Mesothelial cell of epicardium (in vitro differentiated cells): ENCODE results near the gene DCLK1. TPM values are rescaled to one million over a fixed set of nuclear protein-coding genes. Genes with fewer than 3 reads are reported as not detected.

Experiments used
- DNase-seq, 2 experiments: peaks; one replicate each; pipeline ENCODE4 v3.0.0; 2021; ENCODE audit warnings: low spot score in 2 of 2; ENCODE audit not compliant: unreplicated experiment in 2 of 2
- H3K27ac Mint-ChIP-seq: 2 replicates; pipeline ENCODE4 v1.8.0; 2021; ENCODE audit warnings: mixed read lengths
- H3K27me3 Mint-ChIP-seq: 2 replicates; pipeline ENCODE4 v1.8.0; 2021; ENCODE audit warnings: low read depth, mixed read lengths
- H3K36me3 Mint-ChIP-seq: 2 replicates; pipeline ENCODE4 v1.8.0; 2021; ENCODE audit warnings: mixed read lengths
- H3K4me1 Mint-ChIP-seq: 2 replicates; pipeline ENCODE4 v1.8.0; 2021; ENCODE audit warnings: mixed read lengths
- H3K4me3 Mint-ChIP-seq: 2 replicates; pipeline ENCODE4 v1.8.0; 2021; ENCODE audit warnings: mild to moderate bottlenecking, moderate library complexity, mixed read lengths
- H3K9me3 Mint-ChIP-seq: 2 replicates; pipeline ENCODE4 v1.8.0; 2021; ENCODE audit warnings: mixed read lengths
- total RNA-seq: library from RNA; stranded (reverse); gene quantifications from 3 replicates; pipeline ENCODE4 v1.2.1, GENCODE V29; 2021
- TF ChIP-seq, protein P1 (sequence below): fragments of 200-600 bp; sonication (generic); IDR thresholded peaks from one replicate; pipeline ENCODE4 v1.5.0; 2021; ENCODE audit warnings: antibody characterized with exemption; ENCODE audit not compliant: unreplicated experiment

The DCLK1 gene
- total RNA-seq, 1 donor from 2014 or later = 21.7 TPM

- Mint-ChIP-seq H3K36me3 (no peaks in the 10 kb centered on the region), H3K27ac (no peak overlapping the region), H3K9me3 (peaks cover 5% of the 10 kb centered on the region), H3K4me3 (no peak overlapping the region), H3K4me1 (peaks cover 22% of the 10 kb centered on the region), H3K27me3 (peaks cover 1% of the 10 kb centered on the region)
- TF ChIP-seq, protein P1, sequence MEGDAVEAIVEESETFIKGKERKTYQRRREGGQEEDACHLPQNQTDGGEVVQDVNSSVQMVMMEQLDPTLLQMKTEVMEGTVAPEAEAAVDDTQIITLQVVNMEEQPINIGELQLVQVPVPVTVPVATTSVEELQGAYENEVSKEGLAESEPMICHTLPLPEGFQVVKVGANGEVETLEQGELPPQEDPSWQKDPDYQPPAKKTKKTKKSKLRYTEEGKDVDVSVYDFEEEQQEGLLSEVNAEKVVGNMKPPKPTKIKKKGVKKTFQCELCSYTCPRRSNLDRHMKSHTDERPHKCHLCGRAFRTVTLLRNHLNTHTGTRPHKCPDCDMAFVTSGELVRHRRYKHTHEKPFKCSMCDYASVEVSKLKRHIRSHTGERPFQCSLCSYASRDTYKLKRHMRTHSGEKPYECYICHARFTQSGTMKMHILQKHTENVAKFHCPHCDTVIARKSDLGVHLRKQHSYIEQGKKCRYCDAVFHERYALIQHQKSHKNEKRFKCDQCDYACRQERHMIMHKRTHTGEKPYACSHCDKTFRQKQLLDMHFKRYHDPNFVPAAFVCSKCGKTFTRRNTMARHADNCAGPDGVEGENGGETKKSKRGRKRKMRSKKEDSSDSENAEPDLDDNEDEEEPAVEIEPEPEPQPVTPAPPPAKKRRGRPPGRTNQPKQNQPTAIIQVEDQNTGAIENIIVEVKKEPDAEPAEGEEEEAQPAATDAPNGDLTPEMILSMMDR = no peak
- no peak for DNase-seq
These were observed 92.2 kb downstream of the DCLK1 start for GRCh38 chr13:36038785-36039555.

GRCh38 chr13:36033035-36033434 is 98.1 kb downstream of the DCLK1 start:
- Mint-ChIP-seq H3K4me3 (no peak overlapping the region), H3K36me3 (no peaks in the 10 kb centered on the region), H3K27ac (no peak overlapping the region), H3K4me1 (peaks cover 39% of the 10 kb centered on the region), H3K27me3 (peaks cover 1% of the 10 kb centered on the region), H3K9me3 (peaks cover 3% of the 10 kb centered on the region)
- DNase-seq = no peak
- TF ChIP-seq, protein P1 = no peak

DNA sequence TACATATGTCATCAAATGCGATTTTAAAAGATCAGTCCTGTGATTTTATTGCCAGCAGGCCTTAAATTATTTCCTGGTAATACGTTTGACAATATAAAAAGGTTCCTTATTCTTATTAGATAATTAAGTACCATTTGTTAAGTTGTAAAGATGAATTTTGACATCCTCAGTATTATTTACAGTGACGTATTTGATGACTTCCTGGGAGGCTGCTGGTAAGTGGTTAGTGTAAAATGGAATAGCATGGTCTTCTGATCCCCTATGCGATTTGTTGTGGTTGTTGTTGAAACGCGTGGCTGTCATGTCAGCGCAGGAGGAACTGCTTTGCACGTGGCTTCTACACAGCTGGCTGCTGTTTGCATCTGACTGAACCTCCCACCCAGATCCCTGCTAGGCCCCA is 99.7 kb downstream of the DCLK1 start:
- TF ChIP-seq, protein P1 = no peak
- peak overlapping the region; percentile 89 for H3K27ac Mint-ChIP-seq

DNA sequence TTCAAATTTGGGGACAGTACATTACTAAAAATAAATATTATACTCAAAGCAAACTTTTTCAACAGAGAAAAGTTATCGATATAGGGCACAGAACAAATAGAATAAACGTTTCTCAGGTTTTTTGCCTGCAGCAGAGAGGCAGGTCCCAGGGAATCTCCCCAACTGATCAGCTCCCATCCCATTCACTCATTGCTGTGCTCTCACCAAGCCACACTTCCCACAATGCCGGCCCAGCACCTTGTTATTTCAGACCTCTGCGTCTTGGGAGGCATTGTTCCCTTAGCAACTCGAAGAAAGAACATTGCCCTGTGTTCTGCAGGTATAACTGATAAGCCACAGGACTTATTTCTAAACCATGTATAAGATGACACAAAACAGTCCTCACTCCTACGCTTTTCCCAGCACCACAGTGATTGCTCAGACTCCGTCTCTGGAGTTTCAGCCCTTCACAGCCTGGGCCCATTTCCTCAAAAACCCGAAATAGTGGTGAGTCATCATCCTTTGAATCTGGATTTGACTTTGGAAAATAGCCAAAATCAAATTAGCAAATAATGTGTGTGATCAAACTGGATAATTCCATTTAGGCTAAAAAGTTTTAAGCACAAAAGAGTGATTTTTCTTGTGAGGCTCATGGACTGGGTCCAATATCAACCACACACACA is 100.4 kb downstream of the DCLK1 start:
- Mint-ChIP-seq H3K36me3 (peaks cover 2% of the 10 kb centered on the region), H3K9me3 (no peaks in the 10 kb centered on the region), H3K4me3 (no peak overlapping the region), H3K27ac (peak overlapping the region; percentile 89), H3K27me3 (peaks cover 1% of the 10 kb centered on the region), H3K4me1 (peaks cover 39% of the 10 kb centered on the region)
- no peak for DNase-seq
- TF ChIP-seq, protein P1 = no peak

More for the DNA sequence above, 99.7 kb downstream of the DCLK1 start:
- H3K36me3 Mint-ChIP-seq = no peaks in the 10 kb centered on the region
- no peaks in the 10 kb centered on the region for H3K9me3 Mint-ChIP-seq
- no peak overlapping the region for H3K4me3 Mint-ChIP-seq
- no peak for DNase-seq
- H3K27me3 Mint-ChIP-seq = peaks cover 1% of the 10 kb centered on the region
- H3K4me1 Mint-ChIP-seq = peaks cover 39% of the 10 kb centered on the region

- H3K27ac Mint-ChIP-seq = peak overlapping the region; percentile 2
- H3K4me1 Mint-ChIP-seq = peaks cover 36% of the 10 kb centered on the region
- TF ChIP-seq, protein P1 = no peak
- no peaks in the 10 kb centered on the region for H3K9me3 Mint-ChIP-seq
- H3K36me3 Mint-ChIP-seq = peaks cover 5% of the 10 kb centered on the region
- DNase-seq = no peak
- no peaks in the 10 kb centered on the region for H3K27me3 Mint-ChIP-seq
- H3K4me3 Mint-ChIP-seq = no peak overlapping the region
These were observed 102.0 kb downstream of the DCLK1 start for GRCh38 chr13:36029166-36029565.
